IMR-90 (cell line): ENCODE results near the gene PITX1. TPM values are rescaled to one million over a fixed set of nuclear protein-coding genes. Genes with fewer than 3 reads are reported as not detected.

Experiments
- ATAC-seq: fragments of 200-7000 bp; cut with Tn5 transposase; 2 replicates; pipeline ENCODE4 v1.9.1; 2020; ENCODE audit warnings: low read depth, mild to moderate bottlenecking, moderate library complexity
- BruUV-seq: library from RNA; stranded (reverse); fragments of 400-500 nt; replicated peaks from 2 replicates; lab custom pipeline; 2021; lab: Mats Ljungman, UMichigan
- CTCF ChIA-PET: fragments of 300-600 bp; formaldehyde crosslinking; extraction: SDS; loops from one replicate; lab custom pipeline; 2021; ENCODE audit warnings: antibody characterized with exemption; lab: Yijun Ruan, JAX
- POLR2A ChIA-PET: fragments of 300-600 bp; sonication (Branson Sonifier 250); formaldehyde crosslinking; loops from one replicate; lab custom pipeline; 2022; ENCODE audit warnings: antibody characterized with exemption; ENCODE audit not compliant: unreplicated experiment; lab: Charles Lee
- DNase-seq: peaks from one replicate; pipeline ENCODE4 v3.0.0; 2013
- H2AFZ ChIP-seq: replicated peaks from 2 replicates; pipeline ENCODE3; 2013; ENCODE audit warnings: low read length, mild to moderate bottlenecking; ENCODE audit not compliant: poor library complexity
- H2AK5ac ChIP-seq: 2 replicates; pipeline ENCODE4 v1.6.1; 2013; ENCODE audit warnings: low read depth, low read length, inconsistent platforms
- H2AK9ac ChIP-seq: replicated peaks from 2 replicates; pipeline ENCODE3; 2013; ENCODE audit warnings: mild to moderate bottlenecking, low read depth, low read length, moderate library complexity; ENCODE audit not compliant: poor library complexity
- H2BK120ac ChIP-seq: 2 replicates; pipeline ENCODE4 v1.6.1; 2013; ENCODE audit warnings: low read depth, low read length, inconsistent platforms
- H2BK15ac ChIP-seq: 3 replicates; pipeline ENCODE4 v1.6.1; 2013; ENCODE audit warnings: low read depth, low read length, inconsistent platforms
- H2BK20ac ChIP-seq: 2 replicates; pipeline ENCODE4 v1.6.1; 2013; ENCODE audit warnings: low read depth, mild to moderate bottlenecking, inconsistent platforms, low read length, moderate library complexity
- H2BK5ac ChIP-seq: 2 replicates; pipeline ENCODE4 v1.6.1; 2013; ENCODE audit warnings: mild to moderate bottlenecking, low read depth, low read length, inconsistent platforms; ENCODE audit not compliant: poor library complexity, severe bottlenecking
- H3K14ac ChIP-seq: replicated peaks from 2 replicates; pipeline ENCODE4 v1.6.1; 2013; ENCODE audit warnings: low read depth, low read length, inconsistent platforms
- H3K18ac ChIP-seq: 2 replicates; pipeline ENCODE4 v1.6.1; 2013; ENCODE audit warnings: low read depth, low read length, control low read depth
- H3K23ac ChIP-seq: 2 replicates; pipeline ENCODE4 v1.6.1; 2013; ENCODE audit warnings: low read depth, low read length, inconsistent platforms
- H3K27ac ChIP-seq: 2 replicates; pipeline ENCODE4 v1.5.1; 2013; ENCODE audit warnings: mild to moderate bottlenecking, control low read depth, low read length; ENCODE audit not compliant: insufficient read depth
- H3K27me3 ChIP-seq: 2 replicates; pipeline ENCODE4 v1.6.1; 2013; ENCODE audit warnings: low read length; ENCODE audit not compliant: control insufficient read depth, insufficient read depth
- H3K36me3 ChIP-seq: 2 replicates; pipeline ENCODE4 v1.6.1; 2013; ENCODE audit warnings: low read length, mixed read lengths; ENCODE audit not compliant: control insufficient read depth, insufficient read depth
- H3K4ac ChIP-seq: 2 replicates; pipeline ENCODE4 v1.6.1; 2013; ENCODE audit warnings: low read depth, low read length, inconsistent platforms
- H3K4me1 ChIP-seq: 2 replicates; pipeline ENCODE4 v1.6.1; 2013; ENCODE audit warnings: low read length, mixed read lengths; ENCODE audit not compliant: control insufficient read depth, insufficient read depth
- H3K4me2 ChIP-seq: 2 replicates; pipeline ENCODE4 v1.6.1; 2013; ENCODE audit warnings: low read depth, mild to moderate bottlenecking, control low read depth, low read length, moderate library complexity
- H3K4me3 ChIP-seq: 2 replicates; pipeline ENCODE4 v1.5.1; 2013; ENCODE audit warnings: low read depth, mild to moderate bottlenecking, control low read depth, low read length, moderate library complexity; ENCODE audit not compliant: insufficient read depth
- H3K56ac ChIP-seq: 2 replicates; pipeline ENCODE4 v1.6.1; 2013; ENCODE audit warnings: low read length, inconsistent platforms; ENCODE audit not compliant: insufficient read depth; ENCODE audit errors: extremely low read depth
- H3K79me1 ChIP-seq, 2 experiments: 2 replicates each; pipeline ENCODE4 v1.6.1; 2013; ENCODE audit warnings: low read length in 2 of 2, inconsistent platforms in 1 of 2, low read depth in 1 of 2
- H3K9ac ChIP-seq: 2 replicates; pipeline ENCODE4 v1.6.1; 2013; ENCODE audit warnings: low read depth, low read length, control low read depth
- H3K9me1 ChIP-seq: 2 replicates; pipeline ENCODE4 v1.6.1; 2013; ENCODE audit warnings: low read length, inconsistent platforms; ENCODE audit not compliant: insufficient read depth
- H3K9me3 ChIP-seq: 2 replicates; pipeline ENCODE4 v1.6.1; 2013; ENCODE audit warnings: low read length; ENCODE audit not compliant: control insufficient read depth, insufficient read depth
- H4K20me1 ChIP-seq: 2 replicates; pipeline ENCODE4 v1.6.1; 2013; ENCODE audit warnings: low read length, inconsistent platforms; ENCODE audit not compliant: insufficient read depth
- H4K5ac ChIP-seq: 2 replicates; pipeline ENCODE4 v1.6.1; 2013; ENCODE audit warnings: mild to moderate bottlenecking, low read depth, low read length, control low read depth
- H4K8ac ChIP-seq, 2 experiments: 2 replicates each; pipeline ENCODE4 v1.6.1; 2013; ENCODE audit warnings: low read depth in 2 of 2, low read length in 2 of 2, control low read depth in 1 of 2, inconsistent platforms in 1 of 2
- H4K91ac ChIP-seq: 2 replicates; pipeline ENCODE4 v1.6.1; 2013; ENCODE audit warnings: low read depth, low read length, inconsistent platforms; ENCODE audit not compliant: insufficient read depth
- BHLHE40 ChIP-seq: fragments of 150-350 bp; IDR thresholded peaks from 2 replicates; pipeline ENCODE4 v1.6.1; 2016; ENCODE audit warnings: mild to moderate bottlenecking, low read depth, low read length
- CEBPB ChIP-seq: IDR thresholded peaks from 2 replicates; pipeline ENCODE4 v1.6.1; 2012; ENCODE audit warnings: low read depth, low read length, improper control_type of control experiment
- CHD1 ChIP-seq: IDR thresholded peaks from 2 replicates; pipeline ENCODE4 v1.6.1; 2012; ENCODE audit warnings: low read depth, low read length, improper control_type of control experiment
- FOS ChIP-seq: fragments of 150-350 bp; IDR thresholded peaks from 2 replicates; pipeline ENCODE4 v1.6.1; 2016; ENCODE audit warnings: low read depth, low read length
- MAFK ChIP-seq: IDR thresholded peaks from 2 replicates; pipeline ENCODE4 v1.6.1; 2012; ENCODE audit warnings: low read depth, low read length, improper control_type of control experiment
- MXI1 ChIP-seq: IDR thresholded peaks from 2 replicates; pipeline ENCODE4 v1.6.1; 2012; ENCODE audit warnings: low read depth, mild to moderate bottlenecking, low read length, moderate library complexity, borderline replicate concordance
- NFE2L2 ChIP-seq: fragments of 150-350 bp; IDR thresholded peaks from 2 replicates; pipeline ENCODE4 v1.6.1; 2016; ENCODE audit warnings: low read depth, mild to moderate bottlenecking, low read length
- POLR2A ChIP-seq: IDR thresholded peaks from 2 replicates; pipeline ENCODE4 v1.6.1; 2012; ENCODE audit warnings: mild to moderate bottlenecking, low read depth, low read length
- RAD21 ChIP-seq: IDR thresholded peaks from 2 replicates; pipeline ENCODE4 v1.6.1; 2012; ENCODE audit warnings: low read length, improper control_type of control experiment
- RCOR1 ChIP-seq: IDR thresholded peaks from 2 replicates; pipeline ENCODE4 v1.6.1; 2012; ENCODE audit warnings: mild to moderate bottlenecking, low read length, improper control_type of control experiment; ENCODE audit not compliant: insufficient replicate concordance
- WGBS, 2 experiments: methylation state at CpG; one replicate each; pipeline versions ENCODE4 v1.1.5 to v1.1.7; 2013; ENCODE audit warnings: missing lambda C conversion rate in 2 of 2; ENCODE audit not compliant: insufficient read length in 1 of 2; ENCODE audit errors: extremely low coverage in 2 of 2; 5-methylcytosine and 5-hydroxymethylcytosine counted together
- dilution Hi-C: fragments of 300-500 bp; cut with HindIII; formaldehyde crosslinking; loops from one replicate; pipeline ENCODE4 v1.14.3; 2018; ENCODE audit warnings: low sequenced_read_pairs; ENCODE audit not compliant: unreplicated experiment
- in situ Hi-C: fragments of 300-500 bp; cut with MboI; formaldehyde crosslinking; loops from 3 replicates; pipeline ENCODE4 v1.14.3; 2019; ENCODE audit warnings: low sequenced_read_pairs, inconsistent platforms, mixed read lengths
- intact Hi-C: fragments of 100-400 bp; cut with micrococcal nuclease; formaldehyde crosslinking; loops from 2 replicates; pipeline ENCODE4 v1.10.0; 2022
- polyA plus RNA-seq, 3 experiments: library from polyadenylated mRNA; depleted of rRNA; stranded (reverse); fragments of >200 nt; gene quantifications; 2 replicates each; pipeline ENCODE4 v1.2.3, GENCODE V29; 2012; ENCODE audit warnings: low replicate concordance in 1 of 3
- total RNA-seq: library from RNA; depleted of rRNA; stranded (reverse); fragments of >200 nt; gene quantifications from 2 replicates; pipeline ENCODE4 v1.2.3, GENCODE V29; 2012
- TF ChIP-seq, protein P1 (sequence below): conservative IDR thresholded peaks from 2 replicates; pipeline ENCODE4 v1.5.1; 2012; ENCODE audit warnings: mild to moderate bottlenecking, low read depth, low read length, improper control_type of control experiment
- TF ChIP-seq, protein P2 (sequence below): fragments of 150-350 bp; IDR thresholded peaks from 2 replicates; pipeline ENCODE4 v1.6.1; 2017; ENCODE audit warnings: mild to moderate bottlenecking, antibody characterized with exemption, low read length, low read depth
- TF ChIP-seq, protein P3 (sequence below): fragments of 150-350 bp; IDR thresholded peaks from 2 replicates; pipeline ENCODE4 v1.6.1; 2016; ENCODE audit warnings: low read depth, mild to moderate bottlenecking, low read length, moderate library complexity, borderline replicate concordance

The PITX1 gene
- total and polyA plus RNA-seq, 2 of the 4 experiments (the other 2 are of a cell fraction) = 10.4 to 29.8 TPM

DNA sequence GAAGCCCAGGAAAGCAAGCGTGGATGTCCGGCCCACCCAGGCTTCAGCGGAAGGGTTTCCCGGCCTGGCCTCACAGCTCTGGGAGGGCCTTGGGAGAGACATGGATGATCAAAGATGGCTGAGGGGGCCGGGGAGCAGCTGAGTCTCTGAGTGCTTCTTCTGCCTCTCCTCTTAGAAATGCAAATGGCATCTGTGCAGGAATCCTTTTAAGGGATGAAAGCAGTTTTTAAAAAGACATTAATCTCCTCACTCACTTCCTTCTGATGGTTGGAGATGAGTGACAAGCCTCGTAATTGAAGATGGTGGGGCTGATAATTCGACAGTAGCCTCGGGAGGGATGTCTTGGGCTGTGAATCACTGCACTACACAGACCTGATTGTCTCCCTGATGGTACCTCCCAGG, 24.3 kb upstream of the PITX1 start:
- intact Hi-C loops (no loop called here), in situ Hi-C loops (no loop called here), dilution Hi-C loops (no loop called here)
- H4K5ac ChIP-seq = no peak overlapping the region
- no peaks in the 10 kb centered on the region for H3K79me1 ChIP-seq
- peaks cover 2% of the 10 kb centered on the region; the same call in 1 of the 2 replicates for H3K36me3 ChIP-seq
- no peak overlapping the region for H3K56ac ChIP-seq
- H3K23ac ChIP-seq = no peak overlapping the region
- no peak overlapping the region for H3K14ac ChIP-seq
- DNase-seq (no peak), ATAC-seq (no peak)
- H3K9me1 ChIP-seq = peaks cover 12% of the 10 kb centered on the region; the same call in 1 of the 2 replicates
- H3K18ac ChIP-seq = no peak overlapping the region
- H3K9me3 ChIP-seq = no peaks in the 10 kb centered on the region
- no TSS peak for BruUV-seq
- WGBS, 2 experiments = 0% methylated on average over 1 of the region's 8 CpGs; no CpG with 5 or more reads in 1 of the 2 experiments
- H2AK5ac ChIP-seq = no peak overlapping the region
- no peak overlapping the region for H3K9ac ChIP-seq
- H3K4me3 ChIP-seq = no peak overlapping the region
- H3K27me3 ChIP-seq = peaks cover 7% of the 10 kb centered on the region; the same call in 1 of the 2 replicates
- H2AFZ ChIP-seq = no peak overlapping the region
- no peak overlapping the region for H2AK9ac ChIP-seq
- H3K4ac ChIP-seq = no peak overlapping the region
- H3K4me1 ChIP-seq = peaks cover 6% of the 10 kb centered on the region; the same call in 1 of the 2 replicates
- TF ChIP-seq CHD1 = no peak
- TF ChIP-seq FOS = no peak
- TF ChIP-seq CEBPB = no peak
- TF ChIP-seq NFE2L2 = no peak
- no peak for TF ChIP-seq RCOR1
- TF ChIP-seq POLR2A = no peak
- TF ChIP-seq, protein P1, sequence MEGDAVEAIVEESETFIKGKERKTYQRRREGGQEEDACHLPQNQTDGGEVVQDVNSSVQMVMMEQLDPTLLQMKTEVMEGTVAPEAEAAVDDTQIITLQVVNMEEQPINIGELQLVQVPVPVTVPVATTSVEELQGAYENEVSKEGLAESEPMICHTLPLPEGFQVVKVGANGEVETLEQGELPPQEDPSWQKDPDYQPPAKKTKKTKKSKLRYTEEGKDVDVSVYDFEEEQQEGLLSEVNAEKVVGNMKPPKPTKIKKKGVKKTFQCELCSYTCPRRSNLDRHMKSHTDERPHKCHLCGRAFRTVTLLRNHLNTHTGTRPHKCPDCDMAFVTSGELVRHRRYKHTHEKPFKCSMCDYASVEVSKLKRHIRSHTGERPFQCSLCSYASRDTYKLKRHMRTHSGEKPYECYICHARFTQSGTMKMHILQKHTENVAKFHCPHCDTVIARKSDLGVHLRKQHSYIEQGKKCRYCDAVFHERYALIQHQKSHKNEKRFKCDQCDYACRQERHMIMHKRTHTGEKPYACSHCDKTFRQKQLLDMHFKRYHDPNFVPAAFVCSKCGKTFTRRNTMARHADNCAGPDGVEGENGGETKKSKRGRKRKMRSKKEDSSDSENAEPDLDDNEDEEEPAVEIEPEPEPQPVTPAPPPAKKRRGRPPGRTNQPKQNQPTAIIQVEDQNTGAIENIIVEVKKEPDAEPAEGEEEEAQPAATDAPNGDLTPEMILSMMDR = no peak
- no peak for TF ChIP-seq RAD21
- TF ChIP-seq MXI1 = no peak
- TF ChIP-seq, protein P2, sequence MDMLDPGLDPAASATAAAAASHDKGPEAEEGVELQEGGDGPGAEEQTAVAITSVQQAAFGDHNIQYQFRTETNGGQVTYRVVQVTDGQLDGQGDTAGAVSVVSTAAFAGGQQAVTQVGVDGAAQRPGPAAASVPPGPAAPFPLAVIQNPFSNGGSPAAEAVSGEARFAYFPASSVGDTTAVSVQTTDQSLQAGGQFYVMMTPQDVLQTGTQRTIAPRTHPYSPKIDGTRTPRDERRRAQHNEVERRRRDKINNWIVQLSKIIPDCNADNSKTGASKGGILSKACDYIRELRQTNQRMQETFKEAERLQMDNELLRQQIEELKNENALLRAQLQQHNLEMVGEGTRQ = no peak
- TF ChIP-seq MAFK = no peak
- TF ChIP-seq, protein P3, sequence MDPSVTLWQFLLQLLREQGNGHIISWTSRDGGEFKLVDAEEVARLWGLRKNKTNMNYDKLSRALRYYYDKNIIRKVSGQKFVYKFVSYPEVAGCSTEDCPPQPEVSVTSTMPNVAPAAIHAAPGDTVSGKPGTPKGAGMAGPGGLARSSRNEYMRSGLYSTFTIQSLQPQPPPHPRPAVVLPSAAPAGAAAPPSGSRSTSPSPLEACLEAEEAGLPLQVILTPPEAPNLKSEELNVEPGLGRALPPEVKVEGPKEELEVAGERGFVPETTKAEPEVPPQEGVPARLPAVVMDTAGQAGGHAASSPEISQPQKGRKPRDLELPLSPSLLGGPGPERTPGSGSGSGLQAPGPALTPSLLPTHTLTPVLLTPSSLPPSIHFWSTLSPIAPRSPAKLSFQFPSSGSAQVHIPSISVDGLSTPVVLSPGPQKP = no peak
- TF ChIP-seq BHLHE40 = no peak
- no peak overlapping the region for H3K4me2 ChIP-seq
- POLR2A ChIA-PET = no interaction called here
- no peak overlapping the region for H2BK15ac ChIP-seq
- no peaks in the 10 kb centered on the region for H4K20me1 ChIP-seq
- H3K27ac ChIP-seq = no peak overlapping the region
- no peak overlapping the region for H4K91ac ChIP-seq
- H2BK20ac ChIP-seq = no peak overlapping the region
- no peak overlapping the region for H2BK120ac ChIP-seq
- H2BK5ac ChIP-seq = no peak overlapping the region
- CTCF ChIA-PET = no interaction called here
- H4K8ac ChIP-seq = no peak overlapping the region
